Activated T-cell treated with anti-CD3 and anti-CD28 coated beads, Interleukin-2, amount 50 U/mL, for 48 hours (primary cell): ENCODE data around the gene PIF1.
"Not testable (repeated sequence)": the region's sequence is repeated elsewhere in the genome, so short reads cannot be mapped to it uniquely, and the experiment has no call there.

ENCODE experiments used
- DNase-seq, 2 experiments: peaks; one replicate each; pipeline ENCODE4 v3.0.0-alpha.2; 2020

PIF1 gene

DNA sequence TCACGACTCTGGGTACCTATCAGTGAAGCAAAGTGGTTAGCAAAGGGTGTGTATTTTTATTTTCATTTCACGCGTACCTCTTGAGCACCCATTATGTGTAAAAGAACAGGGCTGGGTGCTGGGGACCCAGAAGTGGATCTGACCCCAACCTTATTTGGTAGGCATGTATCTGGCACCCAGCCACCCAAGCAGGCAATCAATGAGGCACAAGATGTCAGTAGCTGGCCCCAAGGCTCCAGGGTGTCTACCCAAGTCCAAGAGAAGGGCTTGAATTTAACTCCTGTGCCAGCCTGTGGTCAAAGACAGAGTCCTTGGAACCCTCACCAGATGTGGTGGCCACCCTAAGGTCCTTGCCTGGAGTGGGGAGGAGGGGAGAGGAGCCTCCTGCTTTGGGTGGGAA lies 22.0 kb upstream of the PIF1 start:
- no peak for DNase-seq

DNA sequence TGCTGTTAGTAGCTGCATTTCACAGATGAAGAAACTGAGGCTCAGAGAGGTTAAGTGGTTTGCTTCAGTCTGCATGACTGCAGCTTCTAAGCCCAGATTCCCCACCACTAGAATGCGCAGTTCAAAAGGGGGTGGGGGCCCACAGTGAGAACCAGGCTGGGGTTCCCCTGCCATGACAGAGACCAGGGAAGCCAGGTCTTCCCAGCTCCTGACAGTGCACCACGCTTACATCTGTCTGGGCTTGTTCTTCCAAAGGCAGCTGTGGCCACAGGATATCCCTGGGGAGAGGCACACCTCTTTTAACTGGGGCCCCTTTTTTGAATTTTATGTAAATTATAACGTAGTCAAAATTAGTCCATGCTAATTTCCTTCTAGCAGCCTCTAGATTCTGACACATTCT lies 21.6 kb upstream of the PIF1 start:
- no peak for DNase-seq

DNA sequence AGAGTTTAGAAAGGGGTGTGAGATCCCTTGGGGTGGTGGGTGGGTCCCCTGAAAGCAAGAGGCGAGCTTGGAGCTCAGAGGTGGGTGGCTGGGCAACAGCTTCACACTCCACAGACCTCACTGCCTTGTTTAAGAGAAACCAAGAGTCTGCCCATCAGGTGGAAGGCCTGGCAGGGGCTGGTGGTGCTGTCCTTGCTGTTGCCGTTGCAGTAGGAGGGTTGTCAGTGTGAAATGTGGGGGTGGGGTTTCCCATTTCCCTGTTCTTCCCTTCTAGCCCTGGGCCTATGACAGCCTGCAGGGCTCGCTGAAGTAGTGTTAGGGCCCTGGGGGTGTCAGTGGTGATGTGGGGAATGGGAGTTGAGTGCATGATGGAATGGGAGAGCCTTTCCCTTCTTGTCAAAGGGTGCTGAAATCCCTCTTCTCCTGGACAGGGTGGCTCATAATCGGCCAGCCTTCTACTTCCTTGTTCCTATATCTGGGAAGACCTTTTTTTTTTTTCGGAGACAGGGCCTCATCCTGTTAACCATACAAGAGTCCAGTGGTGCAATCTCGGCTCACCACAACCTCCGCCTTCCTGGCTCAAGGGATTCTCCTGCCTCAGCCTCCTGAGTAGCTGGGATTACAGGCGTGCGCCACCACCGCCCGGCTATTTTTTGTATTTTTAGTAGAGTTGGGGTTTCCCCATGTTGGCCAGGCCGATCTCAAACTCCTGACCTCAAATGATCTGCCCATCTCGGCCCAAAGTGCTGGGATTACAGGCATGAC lies 20.6 kb upstream of the PIF1 start:
- no peak for DNase-seq

DNA sequence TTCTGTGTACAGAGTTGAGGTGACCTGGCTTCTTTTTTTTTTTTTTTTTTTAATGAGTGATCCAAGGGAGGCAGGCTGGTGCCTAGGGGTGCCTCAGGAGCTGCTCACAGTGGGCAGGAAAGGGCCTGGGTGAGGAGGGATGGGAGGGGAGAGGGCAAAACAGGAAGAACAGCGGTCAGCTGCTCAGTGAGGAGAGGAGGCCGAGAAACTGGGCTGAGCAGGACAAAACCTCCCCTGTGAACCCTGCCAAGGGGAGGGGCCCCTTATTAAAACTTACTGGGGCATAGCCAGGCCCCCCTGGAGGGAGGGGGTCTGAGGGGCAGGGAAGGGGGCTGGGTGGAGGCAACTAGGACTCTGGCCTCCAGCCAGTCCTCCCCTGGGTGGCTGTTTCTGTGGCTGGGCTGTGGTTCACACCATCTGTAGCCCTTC lies 19.8 kb upstream of the PIF1 start:
- DNase-seq, result no peak

DNA sequence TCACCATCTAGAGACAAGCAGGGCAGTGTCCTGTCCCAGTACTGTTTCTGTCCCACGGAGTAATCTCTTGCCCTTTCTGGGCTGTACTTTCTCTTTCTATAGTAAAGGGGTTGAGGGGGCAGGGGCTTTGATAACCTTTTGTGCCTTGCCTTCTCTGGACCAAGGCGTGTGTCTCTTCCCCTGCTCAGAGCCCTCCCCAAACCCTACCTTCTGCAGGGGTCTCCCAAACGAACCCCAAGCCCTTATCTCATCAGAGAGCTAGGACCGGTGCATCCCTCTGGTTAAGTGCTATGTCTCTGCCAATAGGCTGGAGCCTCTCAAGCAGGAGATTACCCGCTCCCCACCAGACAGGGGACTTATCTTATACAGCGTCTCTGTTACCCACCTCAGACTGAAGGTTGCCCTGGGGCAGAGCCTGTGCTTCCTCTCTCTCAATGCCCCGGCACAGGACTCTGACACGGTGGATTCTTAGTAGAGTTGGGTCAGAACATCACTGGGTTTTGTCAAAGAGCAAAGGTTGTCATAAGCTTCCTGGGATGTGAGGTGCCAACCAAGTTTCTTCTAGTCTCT lies 19.2 kb upstream of the PIF1 start:
- peak; percentile 45 to 50 for DNase-seq

DNA sequence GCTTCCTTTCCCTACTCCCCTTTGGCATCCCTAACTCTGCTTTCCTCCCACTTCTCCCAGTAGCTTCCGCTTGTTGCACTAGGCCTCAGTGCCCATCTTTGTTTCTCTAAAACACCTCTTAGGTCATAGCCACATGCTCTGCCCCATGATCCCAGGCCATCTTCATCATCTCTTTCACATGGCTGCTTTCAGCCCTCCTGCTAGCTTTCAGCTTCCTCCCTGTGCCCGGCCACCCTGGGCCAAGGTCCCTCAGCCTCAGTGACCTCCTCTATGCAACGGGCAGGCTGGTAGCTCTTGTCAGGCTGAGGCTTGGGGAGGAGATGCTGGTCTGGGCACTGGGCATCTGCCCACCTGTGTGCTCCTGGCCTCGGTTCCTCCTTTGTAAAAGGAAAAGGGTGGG lies 18.5 kb upstream of the PIF1 start:
- DNase-seq, result no peak

DNA sequence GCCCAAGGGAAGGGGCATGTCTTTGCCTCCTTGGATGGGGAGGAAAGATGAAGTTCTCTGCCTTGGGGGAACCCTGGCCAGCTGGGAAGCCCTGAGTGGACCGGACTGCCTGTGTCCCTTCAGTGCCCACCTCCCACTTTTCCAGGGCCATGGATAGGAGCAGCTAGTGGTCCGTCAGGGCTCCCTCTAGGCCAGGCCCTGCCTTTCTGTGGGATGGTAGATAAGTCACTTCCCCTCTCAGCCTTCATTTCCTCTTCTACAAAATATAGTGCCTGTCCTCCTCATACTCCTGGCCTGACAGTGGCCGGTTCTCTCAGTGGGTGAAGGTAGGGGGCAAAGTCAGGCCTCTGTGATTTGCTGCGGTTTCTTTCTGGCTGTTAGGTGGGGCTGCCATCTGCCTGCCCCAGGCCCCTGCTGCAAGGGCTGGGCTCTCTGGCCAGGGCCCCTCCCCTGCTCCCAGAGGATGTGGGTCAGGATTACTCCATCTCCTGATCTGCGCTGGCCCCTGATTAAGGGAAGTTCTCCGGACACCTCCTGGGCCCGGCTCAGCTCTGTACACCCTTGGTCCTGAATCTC lies 17.6 kb upstream of the PIF1 start:
- DNase-seq, result peak; percentile 41 to 42

DNA sequence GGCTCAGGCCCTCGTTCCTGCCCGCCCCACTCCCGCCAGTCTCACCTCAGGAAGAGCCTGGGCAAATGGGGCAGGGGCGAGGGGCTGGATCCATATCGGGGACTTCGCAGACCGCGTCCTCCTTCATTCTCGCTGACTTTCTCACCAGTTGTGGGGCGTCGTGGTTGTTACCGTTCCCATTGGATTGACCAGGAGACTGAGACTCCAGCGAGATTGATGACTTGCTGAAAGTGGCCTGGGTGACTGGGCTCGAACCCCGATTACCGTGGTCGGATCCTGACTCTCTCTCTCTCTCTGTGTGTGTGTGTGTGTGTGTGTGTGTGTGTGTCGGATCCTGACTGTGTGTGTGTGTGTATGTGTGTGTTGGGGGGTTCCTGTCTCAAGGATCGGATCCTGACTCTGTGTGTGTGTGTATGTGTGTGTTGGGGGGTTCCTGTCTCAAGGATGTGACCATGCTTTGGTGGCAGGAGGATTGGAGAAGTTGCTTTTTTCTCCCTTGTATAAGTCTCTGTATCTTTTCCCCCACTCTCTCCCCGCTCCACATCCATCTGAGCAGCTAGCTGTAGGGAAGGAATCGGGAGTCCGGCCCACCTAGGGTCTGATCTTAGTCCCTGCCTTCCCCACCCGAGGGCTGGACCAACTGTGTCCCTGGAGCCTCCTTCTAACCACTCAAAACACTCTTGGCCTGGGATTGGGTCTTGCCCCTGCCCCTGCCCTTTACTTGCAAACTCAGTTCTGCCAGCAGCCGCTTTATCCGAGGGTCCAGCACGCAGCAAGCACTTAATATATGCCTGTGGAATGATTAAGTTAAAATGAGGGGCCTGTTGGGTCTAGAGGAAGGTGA lies 16.9 kb upstream of the PIF1 start:
- DNase-seq, result peak; percentile 40

DNA sequence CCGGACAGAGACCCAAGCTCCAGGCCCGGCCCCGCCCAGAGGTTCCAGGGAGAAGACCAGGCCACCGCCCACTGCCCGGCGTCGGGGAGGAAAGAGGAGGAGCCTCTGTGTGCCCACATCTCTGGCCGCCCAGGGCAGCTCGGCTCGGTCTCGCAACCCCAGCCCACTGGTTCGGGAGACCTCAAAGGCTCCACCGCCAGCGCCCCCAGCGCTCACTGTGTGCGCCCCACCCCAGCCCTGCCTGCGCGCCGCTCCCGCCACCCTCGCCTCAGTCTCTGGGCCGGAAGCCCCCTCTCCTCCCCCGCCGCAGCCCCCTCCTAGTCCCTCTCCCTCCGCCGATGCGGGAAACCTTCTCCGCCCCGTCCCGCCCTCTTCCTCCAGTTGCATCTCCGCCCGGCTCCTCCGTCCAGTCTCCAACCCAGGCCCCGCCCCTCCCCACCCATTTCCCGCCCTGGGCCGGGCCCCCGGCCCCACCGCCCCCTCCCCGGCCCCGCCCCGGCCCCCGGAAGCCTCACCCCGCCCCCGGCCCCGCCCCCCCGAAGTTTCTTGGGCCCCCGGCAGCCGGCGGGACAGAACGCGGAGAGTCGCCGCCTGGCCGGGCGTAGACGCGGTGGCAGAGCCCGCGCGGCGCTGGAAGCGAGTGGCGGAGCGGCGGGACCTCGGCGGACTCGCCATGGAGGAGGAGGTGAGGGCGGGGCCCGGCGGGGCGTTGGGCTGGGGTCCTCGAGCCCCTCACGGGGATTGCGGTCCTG lies 16.1 kb upstream of the PIF1 start, which contains the start of gene PLEKHO2:
Gene PLEKHO2 (plus strand): TSS at position 572 of the 752 bp plus-strand sequence. CDS start 102 bp downstream, at position 674.
- peak; percentile 89 to 92 for DNase-seq

DNA sequence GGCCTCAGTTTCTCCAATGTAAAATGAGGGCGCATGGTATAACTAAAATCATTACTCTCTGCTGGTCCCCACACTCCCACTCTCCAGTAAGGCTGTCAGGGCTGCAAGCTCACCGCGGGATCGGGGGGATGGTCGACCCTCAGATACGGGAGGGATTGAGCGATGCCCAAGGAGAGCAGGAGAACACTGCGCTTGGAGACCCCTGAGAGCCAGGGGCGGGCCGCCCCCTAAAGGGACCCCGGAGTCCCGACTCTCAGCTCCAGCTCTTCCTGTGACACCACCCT lies 15.6 kb upstream of the PIF1 start:
- DNase-seq, result no peak

DNA sequence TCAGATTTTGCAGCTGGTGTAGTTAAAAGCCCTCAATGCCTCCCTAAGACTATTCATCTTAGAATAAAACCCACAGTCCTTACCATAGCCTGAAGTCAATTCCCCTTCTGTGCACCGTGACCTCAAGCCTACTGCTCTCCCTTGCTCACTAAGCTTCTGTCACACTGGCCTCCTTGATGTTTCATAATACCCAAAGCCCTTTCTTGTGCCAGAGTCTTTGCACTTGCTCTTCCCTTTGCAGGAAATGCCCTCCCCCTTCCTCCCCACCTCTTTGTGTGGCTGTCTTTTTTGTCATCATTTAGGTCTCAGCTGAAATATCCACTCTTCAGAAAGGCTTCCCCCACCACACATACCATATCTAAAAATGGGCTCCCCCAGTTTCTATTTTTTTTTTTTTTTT lies 12.1 kb upstream of the PIF1 start:
- no peak for DNase-seq

DNA sequence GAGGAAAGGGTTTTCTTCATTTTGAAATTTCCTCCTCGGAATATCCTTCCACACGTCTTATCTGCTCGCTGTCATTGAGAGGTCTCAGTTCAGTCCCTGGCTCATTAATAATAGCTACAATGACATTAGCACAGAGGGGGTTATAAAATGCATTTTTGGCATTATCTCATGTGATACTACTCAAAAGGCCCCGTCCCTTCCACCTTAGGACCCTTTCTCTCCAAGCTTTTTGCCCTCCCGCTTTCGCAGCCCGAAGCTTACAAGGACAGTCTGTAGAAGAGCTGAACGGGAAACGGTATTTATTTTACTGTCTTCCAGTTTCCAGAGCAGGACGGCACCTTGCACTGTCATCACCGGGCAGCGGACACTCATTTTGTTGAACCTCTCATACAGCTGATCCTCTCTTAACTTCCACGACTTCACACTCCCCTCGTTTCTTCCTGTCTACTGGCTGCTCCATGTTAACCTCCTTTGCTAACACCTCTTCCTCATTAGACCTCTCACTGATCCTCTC lies 10.6 kb upstream of the PIF1 start:
- DNase-seq, result no peak

DNA sequence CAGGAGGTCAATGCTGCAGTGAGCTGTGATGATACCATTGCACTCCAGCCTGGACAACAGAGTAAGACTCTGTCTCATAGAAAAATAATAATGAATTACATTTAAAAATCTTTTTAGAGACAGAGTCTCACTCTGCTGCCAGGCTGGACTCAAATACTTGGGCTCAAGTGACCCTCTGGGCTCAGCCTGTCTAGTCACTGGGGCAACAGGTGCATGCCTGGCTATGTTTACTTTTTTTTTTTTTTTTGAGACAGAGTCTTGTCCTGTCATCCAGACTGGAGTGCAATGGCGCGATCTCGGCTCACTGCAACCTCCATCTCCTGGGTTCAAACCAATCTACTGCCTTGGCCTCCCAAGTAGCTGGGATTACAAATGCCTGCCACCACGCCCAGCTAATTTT lies 8.2 kb upstream of the PIF1 start:
- no peak for DNase-seq

DNA sequence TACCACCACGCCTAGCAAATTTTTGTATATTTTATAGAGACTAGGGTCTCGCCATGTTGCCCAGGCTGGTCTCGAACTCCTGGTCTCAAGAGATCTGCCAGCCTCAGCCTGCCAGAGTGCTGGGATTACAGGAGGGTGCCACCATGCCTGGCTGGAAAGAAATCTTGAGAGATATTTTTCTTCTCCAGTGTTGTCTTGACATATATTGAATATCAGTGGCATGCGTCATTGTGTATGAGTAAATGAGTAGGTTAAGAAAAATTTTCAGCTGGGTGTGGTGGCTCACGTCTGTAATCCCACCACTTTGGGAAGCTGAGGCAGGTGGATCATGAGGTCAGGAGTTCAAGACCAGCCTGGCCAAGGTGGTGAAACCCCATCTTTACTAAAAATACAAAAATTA lies 3.5 kb upstream of the PIF1 start:
- no peak for DNase-seq

DNA sequence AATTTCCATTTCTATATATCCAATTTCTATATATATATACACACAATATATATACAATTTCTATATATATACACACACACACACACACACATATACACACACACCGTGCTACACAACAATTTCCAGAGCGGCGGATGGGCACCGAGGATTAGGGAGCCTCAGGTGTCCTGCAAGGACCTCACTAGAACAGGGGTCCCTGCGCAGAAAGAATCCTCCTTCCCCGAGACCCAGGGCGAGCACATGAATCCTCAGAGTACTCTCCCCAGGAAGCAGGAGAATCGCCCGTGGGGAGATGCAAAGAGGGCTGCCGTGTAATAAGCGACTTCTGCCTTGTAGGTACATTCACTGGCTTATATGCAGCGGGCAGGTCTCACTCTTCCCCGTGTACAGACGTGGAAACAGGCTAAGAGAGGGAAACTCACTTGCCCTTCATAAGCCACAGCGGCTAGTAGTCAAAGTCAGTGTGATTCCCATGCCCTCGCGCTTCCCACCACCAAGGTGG lies 467 bp downstream of the PIF1 start:
- DNase-seq, result no peak

DNA sequence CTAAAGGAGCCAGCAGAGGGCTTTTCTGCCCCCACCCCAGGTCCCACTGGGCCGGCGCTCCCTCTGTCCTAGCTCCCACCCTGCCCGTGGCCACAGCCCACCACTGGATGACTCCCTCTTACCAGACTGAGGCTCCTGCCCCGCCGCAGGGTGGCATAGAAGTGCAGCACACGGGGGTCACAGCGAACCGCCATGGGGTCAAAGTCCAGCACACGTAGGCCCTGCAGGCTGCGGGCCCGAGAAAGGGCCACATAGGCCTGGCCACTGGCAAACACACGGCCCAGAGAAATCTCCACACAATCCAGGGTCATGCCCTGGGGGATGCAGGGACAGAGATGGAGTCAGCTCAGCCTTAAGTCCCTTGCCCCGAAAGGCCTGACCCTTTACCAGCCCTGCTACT lies 9.0 kb downstream of the PIF1 start:
- DNase-seq, result no peak

DNA sequence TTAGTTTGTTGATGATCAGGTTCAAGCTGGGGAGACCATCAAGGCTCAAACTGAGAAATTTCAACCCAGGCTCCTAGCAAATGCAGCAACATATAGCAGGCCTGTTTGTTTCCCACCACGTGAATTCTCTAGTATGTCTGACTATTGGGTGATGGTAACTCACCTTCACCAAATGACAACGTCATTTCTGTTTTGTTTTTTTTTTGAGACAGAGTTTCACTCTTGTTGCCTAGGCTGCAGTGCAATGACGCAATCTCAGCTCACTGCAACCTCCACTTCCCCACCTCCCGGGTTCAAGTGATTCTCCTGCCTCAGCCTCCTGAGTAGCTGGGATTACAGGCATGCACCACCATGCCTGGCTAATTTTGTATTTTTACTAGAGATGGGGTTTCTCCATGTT lies 10.5 kb downstream of the PIF1 start:
- not testable (repeated sequence) for DNase-seq

DNA sequence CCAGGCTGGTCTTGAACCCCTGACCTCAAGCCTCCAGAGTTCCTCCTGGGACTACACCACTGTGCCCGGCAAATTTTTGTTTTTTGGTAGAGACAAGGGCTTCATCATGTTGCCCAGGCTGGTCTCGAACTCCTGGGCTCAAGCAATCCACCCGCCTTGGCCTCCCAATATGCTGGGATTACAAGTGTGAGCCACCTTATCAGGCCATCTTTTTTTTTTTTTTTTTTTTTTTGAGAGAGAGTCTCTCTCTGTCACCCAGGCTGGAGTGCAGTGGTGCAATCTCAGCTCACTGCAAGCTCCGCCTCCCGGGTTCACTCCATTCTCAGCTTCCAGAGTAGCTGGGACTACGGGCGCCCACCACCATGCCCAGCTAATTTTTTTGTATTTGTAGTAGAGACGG lies 11.2 kb downstream of the PIF1 start:
- DNase-seq, result not testable (repeated sequence)

DNA sequence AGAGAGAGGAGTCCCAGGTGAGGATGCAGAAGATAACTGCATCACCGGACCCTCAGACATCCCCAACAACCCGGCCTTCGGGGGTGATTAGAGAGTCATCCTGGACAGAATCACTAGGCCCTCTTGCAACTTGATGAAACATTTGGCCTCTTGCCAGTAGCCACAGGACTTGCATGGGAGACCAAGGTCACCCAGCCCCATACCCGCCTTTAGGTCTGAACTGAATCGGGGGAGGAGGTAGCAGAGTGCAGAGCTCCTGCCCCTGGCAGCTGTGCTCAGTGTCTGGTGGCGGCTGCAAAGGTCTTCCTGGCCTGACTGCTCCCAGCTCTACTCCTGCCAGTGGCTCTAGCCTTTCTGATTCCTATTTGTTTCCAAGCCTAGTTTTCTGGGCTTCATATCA lies 12.4 kb downstream of the PIF1 start:
- no peak for DNase-seq

DNA sequence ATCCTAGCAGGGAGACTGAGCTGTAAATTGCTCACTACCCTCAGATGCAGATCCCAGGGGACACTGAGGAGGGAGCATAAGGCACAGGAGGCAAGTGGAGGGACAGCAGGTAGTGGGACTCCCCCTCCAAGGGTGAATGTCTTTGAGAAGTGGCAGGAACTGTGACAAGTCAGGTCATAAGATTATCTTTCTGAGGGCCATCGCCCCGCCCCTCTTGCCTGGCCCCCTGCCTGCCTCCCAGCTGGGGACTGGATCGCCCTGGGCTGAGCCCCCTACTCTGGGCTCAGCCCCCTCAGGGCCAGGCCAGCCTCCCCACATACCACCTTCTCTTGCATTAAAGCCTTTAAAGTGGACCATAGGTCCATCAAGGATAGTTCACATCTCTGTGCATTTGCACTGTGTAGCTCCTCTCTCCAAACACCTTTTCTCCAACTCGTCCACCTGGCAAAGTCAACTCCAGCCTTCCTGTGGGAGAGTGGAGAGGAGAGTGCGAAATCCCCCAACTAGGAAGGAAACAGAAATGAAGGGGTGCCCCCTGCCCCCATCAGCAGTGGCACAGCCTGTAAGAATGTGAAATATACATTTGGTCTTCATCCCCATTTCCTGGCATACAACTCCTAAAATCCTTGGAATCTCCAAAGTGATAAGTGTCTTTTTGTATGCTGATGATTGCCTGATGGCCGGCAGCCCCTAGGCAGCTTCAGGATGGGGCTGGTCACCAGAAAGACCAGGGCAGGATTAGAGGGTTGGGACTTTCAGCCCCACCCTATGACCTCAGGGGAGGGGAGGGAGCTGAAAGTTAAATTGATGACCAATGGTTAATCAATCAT lies 14.7 kb downstream of the PIF1 start:
- no peak for DNase-seq

DNA sequence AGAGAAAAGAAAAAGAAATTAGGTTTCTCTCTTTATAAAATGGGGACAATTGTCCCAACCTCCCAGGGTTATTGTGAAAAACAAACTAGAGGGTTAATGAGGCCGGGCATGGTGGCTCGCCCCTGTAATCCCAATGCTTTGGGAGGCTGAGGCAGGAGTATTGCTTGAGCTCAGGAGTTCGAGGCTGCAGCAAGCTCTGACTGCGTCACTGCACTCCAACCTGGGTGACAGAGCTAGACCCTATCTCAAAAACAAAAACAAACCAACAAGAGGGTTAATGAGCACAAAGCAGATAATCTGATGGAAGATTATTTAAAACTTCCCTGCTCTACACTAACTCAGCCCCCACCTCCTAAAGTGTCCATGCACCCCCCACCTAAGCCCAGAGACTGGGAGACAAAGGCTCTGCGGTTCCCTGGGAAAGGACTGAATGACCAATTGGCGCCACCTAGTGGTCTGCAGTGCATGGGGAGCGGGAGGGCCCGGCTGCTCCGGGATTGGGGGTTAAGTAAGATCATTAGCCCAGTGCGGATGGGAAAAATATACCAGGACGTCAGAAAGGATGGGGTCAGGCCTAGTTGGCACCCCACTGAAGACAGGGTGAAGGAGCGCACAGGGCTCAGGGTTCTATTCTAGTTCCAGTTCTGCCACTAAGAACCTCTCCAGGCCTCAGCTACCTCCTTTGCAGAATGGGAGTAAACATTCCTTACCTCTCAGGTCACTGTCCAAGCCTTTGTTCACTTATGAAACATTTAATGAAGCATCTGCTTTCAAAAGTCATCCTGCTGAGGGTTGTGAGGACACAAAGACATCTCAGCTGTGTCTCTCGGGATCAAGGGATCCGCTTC lies 15.6 kb downstream of the PIF1 start:
- peak; percentile 76 to 79 for DNase-seq
